CD4-positive, alpha-beta T cell (primary cell): Measurements from ENCODE around the gene SYTL3. TPM values are rescaled to one million over a fixed set of nuclear protein-coding genes. Genes with fewer than 3 reads are reported as not detected.

Source experiments
- ATAC-seq: fragments of 200-7000 bp; cut with Tn5 transposase; one replicate; pipeline ENCODE4 v1.10.0; 2022; ENCODE audit warnings: mild to moderate bottlenecking; ENCODE audit not compliant: poor library complexity
- CTCF ChIA-PET: fragments of 350-600 bp; sonication (Branson Sonifier 250); formaldehyde crosslinking; loops from one replicate; lab custom pipeline; 2021; ENCODE audit warnings: antibody characterized with exemption, inconsistent platforms; lab: Charles Lee
- POLR2A ChIA-PET: fragments of 350-600 bp; sonication (Branson Sonifier 250); formaldehyde crosslinking; loops from one replicate; lab custom pipeline; 2021; ENCODE audit warnings: antibody characterized with exemption, inconsistent platforms; lab: Charles Lee
- DNase-seq, 14 experiments: peaks; one replicate each; pipeline ENCODE4 v3.0.0-alpha.2; 2013 to 2020; ENCODE audit warnings: mixed read lengths in 2 of 14
- H3K27ac ChIP-seq, 2 donors: one replicate each; pipeline versions ENCODE4 v1.5.1 to v1.7.0; 2013; ENCODE audit warnings: low read length in 2 of 2, low read depth in 1 of 2, mild to moderate bottlenecking in 1 of 2
- H3K27me3 ChIP-seq, 2 experiments: 1 replicate in 1 of 2; 2 replicates in 1 of 2; pipeline versions ENCODE4 v1.6.1 to v1.7.0; 2013; ENCODE audit warnings: low read length in 2 of 2, control low read depth in 1 of 2, mild to moderate bottlenecking in 1 of 2, moderate library complexity in 1 of 2; ENCODE audit not compliant: insufficient read depth in 2 of 2, control insufficient read depth in 1 of 2
- H3K36me3 ChIP-seq: one replicate; pipeline ENCODE4 v1.6.1; 2013; ENCODE audit warnings: low read length, control low read depth; ENCODE audit not compliant: insufficient read depth
- H3K4me1 ChIP-seq: one replicate; pipeline ENCODE4 v1.6.1; 2013; ENCODE audit warnings: low read length, control low read depth; ENCODE audit not compliant: insufficient read depth
- H3K4me3 ChIP-seq: one replicate; pipeline ENCODE4 v1.5.1; 2013; ENCODE audit warnings: mild to moderate bottlenecking, low read length, moderate library complexity
- H3K9me3 ChIP-seq, 2 experiments: 1 replicate in 1 of 2; 2 replicates in 1 of 2; pipeline versions ENCODE4 v1.6.1 to v1.7.0; 2013; ENCODE audit warnings: low read length in 2 of 2, mild to moderate bottlenecking in 2 of 2, control low read depth in 1 of 2, moderate library complexity in 1 of 2; ENCODE audit not compliant: control insufficient read depth in 1 of 2, insufficient read depth in 1 of 2
- H3K27ac Mint-ChIP-seq: one replicate; pipeline ENCODE4 v1.8.0; 2020; ENCODE audit warnings: mixed read lengths
- H3K27me3 Mint-ChIP-seq: one replicate; pipeline ENCODE4 v1.8.0; 2021; ENCODE audit warnings: mixed read lengths
- H3K36me3 Mint-ChIP-seq: one replicate; pipeline ENCODE4 v1.8.0; 2021; ENCODE audit warnings: low read depth, mixed read lengths
- H3K4me1 Mint-ChIP-seq: one replicate; pipeline ENCODE4 v1.8.0; 2021; ENCODE audit warnings: low read depth, mixed read lengths
- H3K4me3 Mint-ChIP-seq: one replicate; pipeline ENCODE4 v1.8.0; 2020; ENCODE audit warnings: mild to moderate bottlenecking, mixed read lengths
- H3K9me3 Mint-ChIP-seq: one replicate; pipeline ENCODE4 v1.8.0; 2020; ENCODE audit warnings: mixed read lengths
- intact Hi-C, 2 experiments: fragments of 100-400 bp; cut with DNase I in 1 of 2; cut with micrococcal nuclease in 1 of 2; formaldehyde crosslinking; loops; one replicate each; pipeline versions ENCODE4 v1.15.1 to v1.9.0; 2023 to 2025; cut with DNase I, micrococcal nuclease
- total RNA-seq, 174 experiments: library from RNA in 2 of 174; stranded (reverse) in 2 of 174; gene quantifications; one replicate each; pipeline ENCODE4 v1.2.3 and lab custom pipeline; 2021 to 2026
- TF ChIP-seq, protein P1 (sequence below): fragments of 200-600 bp; IDR thresholded peaks from one replicate; pipeline ENCODE4 v1.8.0; 2022; ENCODE audit warnings: antibody characterized with exemption, mild to moderate bottlenecking

The SYTL3 gene
- total RNA-seq, 2 experiments from 2014 or later: 41.2 to 42.7 TPM

DNA sequence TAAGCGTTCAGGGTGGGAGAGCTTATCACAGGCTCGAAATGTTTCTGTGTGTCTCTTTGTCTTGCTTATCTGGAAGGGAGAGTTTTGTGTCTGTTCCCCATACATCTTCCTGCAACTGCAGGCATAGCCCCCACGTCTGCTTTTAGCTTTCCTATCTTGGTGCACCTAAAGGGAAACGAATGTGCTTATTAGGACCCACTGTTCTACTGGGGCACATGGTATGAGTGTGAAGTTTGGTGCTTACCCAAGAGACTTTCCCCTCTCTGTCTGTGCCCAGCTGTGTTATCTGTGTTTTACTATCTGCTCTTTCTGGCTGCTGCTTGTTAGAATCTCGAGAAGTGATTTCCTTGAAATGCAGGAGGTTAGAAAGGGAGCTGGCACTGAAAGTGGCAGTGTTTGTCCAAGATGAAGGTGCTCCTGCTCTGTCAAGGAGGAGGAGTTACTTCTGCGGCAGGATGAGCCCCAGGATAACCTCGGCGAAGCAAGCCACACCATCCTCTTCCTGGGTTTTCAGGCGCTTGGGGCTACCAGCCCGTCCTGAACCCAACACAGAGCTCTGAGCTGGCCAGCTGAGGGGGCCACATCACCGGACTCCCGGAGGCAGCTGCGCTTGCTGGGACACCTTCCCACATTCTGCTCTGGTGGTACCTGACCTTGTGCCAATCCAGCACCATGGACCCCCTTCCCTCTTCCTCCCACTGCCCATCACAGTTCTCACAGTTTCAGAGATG lies 28.7 kb upstream of the SYTL3 start:
- Mint-ChIP-seq H3K36me3 (peaks cover 87% of the 10 kb centered on the region), H3K27me3 (no peaks in the 10 kb centered on the region), H3K9me3 (no peaks in the 10 kb centered on the region), H3K4me3 (no peak overlapping the region), H3K4me1 (peaks cover 11% of the 10 kb centered on the region), H3K27ac (no peak overlapping the region)
- Histone ChIP-seq H3K36me3 (peaks cover 59% of the 10 kb centered on the region), H3K27me3 (no peaks in the 10 kb centered on the region), H3K27ac (no peak overlapping the region), H3K4me3 (no peak overlapping the region), H3K9me3 (no peaks in the 10 kb centered on the region), H3K4me1 (no peaks in the 10 kb centered on the region)
- POLR2A ChIA-PET: interaction anchor here (1.2 kb wide), 1 partner anchor 39 kb away, joined by 3 read pairs; no protein-coding TSS in a partner anchor
- CTCF ChIA-PET: interaction anchor here (0.7 kb wide), 1 partner anchor 16 kb away, joined by 3 read pairs; no protein-coding TSS in a partner anchor
- TF ChIP-seq, protein P1, sequence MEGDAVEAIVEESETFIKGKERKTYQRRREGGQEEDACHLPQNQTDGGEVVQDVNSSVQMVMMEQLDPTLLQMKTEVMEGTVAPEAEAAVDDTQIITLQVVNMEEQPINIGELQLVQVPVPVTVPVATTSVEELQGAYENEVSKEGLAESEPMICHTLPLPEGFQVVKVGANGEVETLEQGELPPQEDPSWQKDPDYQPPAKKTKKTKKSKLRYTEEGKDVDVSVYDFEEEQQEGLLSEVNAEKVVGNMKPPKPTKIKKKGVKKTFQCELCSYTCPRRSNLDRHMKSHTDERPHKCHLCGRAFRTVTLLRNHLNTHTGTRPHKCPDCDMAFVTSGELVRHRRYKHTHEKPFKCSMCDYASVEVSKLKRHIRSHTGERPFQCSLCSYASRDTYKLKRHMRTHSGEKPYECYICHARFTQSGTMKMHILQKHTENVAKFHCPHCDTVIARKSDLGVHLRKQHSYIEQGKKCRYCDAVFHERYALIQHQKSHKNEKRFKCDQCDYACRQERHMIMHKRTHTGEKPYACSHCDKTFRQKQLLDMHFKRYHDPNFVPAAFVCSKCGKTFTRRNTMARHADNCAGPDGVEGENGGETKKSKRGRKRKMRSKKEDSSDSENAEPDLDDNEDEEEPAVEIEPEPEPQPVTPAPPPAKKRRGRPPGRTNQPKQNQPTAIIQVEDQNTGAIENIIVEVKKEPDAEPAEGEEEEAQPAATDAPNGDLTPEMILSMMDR: no peak
- DNase-seq (peak in 1 of 14 experiments; percentile 5), ATAC-seq (no peak)
- intact Hi-C loops: no loop called here

- Histone ChIP-seq H3K36me3 (peaks cover 66% of the 10 kb centered on the region), H3K4me1 (no peaks in the 10 kb centered on the region), H3K9me3 (no peaks in the 10 kb centered on the region), H3K27ac (no peak overlapping the region), H3K27me3 (no peaks in the 10 kb centered on the region), H3K4me3 (no peak overlapping the region)
- ATAC-seq (no peak), DNase-seq (peak in 1 of 14 experiments; percentile 6)
- Mint-ChIP-seq H3K4me1 (peaks cover 10% of the 10 kb centered on the region), H3K27me3 (no peaks in the 10 kb centered on the region), H3K27ac (peak overlapping the region; percentile 49), H3K4me3 (no peak overlapping the region), H3K36me3 (peaks cover 87% of the 10 kb centered on the region), H3K9me3 (no peaks in the 10 kb centered on the region)
- CTCF ChIA-PET: interaction anchor here (0.7 kb wide), 1 partner anchor 17 kb away, joined by 3 read pairs; no protein-coding TSS in a partner anchor
- intact Hi-C loops: no loop called here
- TF ChIP-seq, protein P1: no peak
- POLR2A ChIA-PET: no interaction called here
These were observed 27.9 kb upstream of the SYTL3 start for GRCh38 chr6:158621694-158622544.

DNA sequence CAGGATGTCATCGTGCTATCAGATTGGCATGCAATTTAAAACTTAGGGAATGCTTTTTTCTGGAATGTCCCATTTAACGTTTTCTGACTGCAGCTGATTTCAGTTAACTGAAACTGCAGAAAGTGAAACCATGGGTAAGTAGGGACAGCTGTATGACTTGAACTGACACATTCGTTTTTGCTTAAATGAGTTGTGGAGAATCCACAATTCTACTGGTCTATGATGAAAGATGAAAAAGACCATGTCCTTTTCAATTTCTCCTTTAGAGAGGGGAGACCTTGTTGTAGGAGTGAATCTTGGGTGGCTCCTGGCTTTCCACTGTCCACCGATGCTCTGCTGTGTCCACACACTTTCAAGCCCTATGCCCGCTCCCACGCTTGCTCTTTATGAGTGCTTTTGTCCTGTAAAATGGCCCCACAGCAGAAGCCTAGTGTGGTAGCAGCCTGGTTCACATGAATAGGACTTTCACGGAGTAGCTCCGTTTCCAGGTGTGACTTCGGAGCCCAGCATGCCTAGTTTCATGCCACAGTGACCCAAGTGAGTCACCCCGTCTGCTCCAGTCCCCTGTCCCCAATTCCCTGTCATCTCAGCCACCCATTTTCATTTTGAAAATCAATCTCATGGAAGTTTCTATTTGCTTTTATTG lies 27.2 kb upstream of the SYTL3 start:
- DNase-seq (no peak), ATAC-seq (no peak)
- TF ChIP-seq, protein P1: no peak
- Histone ChIP-seq H3K36me3 (peaks cover 74% of the 10 kb centered on the region), H3K9me3 (no peaks in the 10 kb centered on the region), H3K4me3 (no peak overlapping the region), H3K27me3 (no peaks in the 10 kb centered on the region), H3K27ac (no peak overlapping the region), H3K4me1 (no peaks in the 10 kb centered on the region)
- no peaks in the 10 kb centered on the region for H3K27me3 Mint-ChIP-seq
- peaks cover 87% of the 10 kb centered on the region for H3K36me3 Mint-ChIP-seq
- H3K4me1 Mint-ChIP-seq: peaks cover 6% of the 10 kb centered on the region
- H3K9me3 Mint-ChIP-seq: no peaks in the 10 kb centered on the region
- peak overlapping the region; percentile 49 for H3K27ac Mint-ChIP-seq
- no peak overlapping the region for H3K4me3 Mint-ChIP-seq
- intact Hi-C loops: no loop called here
- CTCF ChIA-PET: no interaction called here
- POLR2A ChIA-PET: no interaction called here
